Uterus (tissue), 2 donors: ENCODE results near the gene ZBTB5.

Experiments used
- POLR2A ChIP-seq, 2 donors: fragments of 450-650 bp; IDR thresholded peaks; one replicate each; pipeline ENCODE4 v1.6.1; 2016; ENCODE audit warnings: antibody characterized with exemption in 2 of 2, mild to moderate bottlenecking in 1 of 2, moderate library complexity in 1 of 2
- TF ChIP-seq, protein P1 (sequence below), 4 experiments: fragments of 200-600 bp in 2 of 4; fragments of 450-650 bp in 2 of 4; sonication (generic) in 2 of 4; IDR thresholded peaks; one replicate each; pipeline ENCODE4 v1.5.1; 2016 to 2019; ENCODE audit warnings: antibody characterized with exemption in 4 of 4, mild to moderate bottlenecking in 2 of 4, moderate library complexity in 1 of 4

DNA sequence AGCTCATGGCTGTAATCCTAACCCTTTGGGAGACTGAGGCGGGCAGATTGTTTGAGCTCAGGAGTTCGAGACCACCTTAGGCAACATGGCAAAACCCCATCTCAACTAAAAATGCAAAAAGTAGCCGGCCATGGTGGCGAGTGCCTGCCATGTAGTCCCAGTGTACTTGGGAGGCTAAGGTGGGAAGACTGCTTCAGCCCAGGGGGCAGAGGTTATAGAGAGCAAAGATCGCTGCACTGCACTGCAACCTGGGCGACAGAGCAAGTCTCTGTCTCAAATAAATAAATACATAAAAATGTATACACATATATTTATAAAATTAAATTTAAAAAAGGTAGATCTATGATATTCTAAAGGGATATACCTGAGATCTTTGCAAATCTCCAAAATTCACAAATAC is 19.4 kb downstream of the ZBTB5 start:
- TF ChIP-seq, protein P1, sequence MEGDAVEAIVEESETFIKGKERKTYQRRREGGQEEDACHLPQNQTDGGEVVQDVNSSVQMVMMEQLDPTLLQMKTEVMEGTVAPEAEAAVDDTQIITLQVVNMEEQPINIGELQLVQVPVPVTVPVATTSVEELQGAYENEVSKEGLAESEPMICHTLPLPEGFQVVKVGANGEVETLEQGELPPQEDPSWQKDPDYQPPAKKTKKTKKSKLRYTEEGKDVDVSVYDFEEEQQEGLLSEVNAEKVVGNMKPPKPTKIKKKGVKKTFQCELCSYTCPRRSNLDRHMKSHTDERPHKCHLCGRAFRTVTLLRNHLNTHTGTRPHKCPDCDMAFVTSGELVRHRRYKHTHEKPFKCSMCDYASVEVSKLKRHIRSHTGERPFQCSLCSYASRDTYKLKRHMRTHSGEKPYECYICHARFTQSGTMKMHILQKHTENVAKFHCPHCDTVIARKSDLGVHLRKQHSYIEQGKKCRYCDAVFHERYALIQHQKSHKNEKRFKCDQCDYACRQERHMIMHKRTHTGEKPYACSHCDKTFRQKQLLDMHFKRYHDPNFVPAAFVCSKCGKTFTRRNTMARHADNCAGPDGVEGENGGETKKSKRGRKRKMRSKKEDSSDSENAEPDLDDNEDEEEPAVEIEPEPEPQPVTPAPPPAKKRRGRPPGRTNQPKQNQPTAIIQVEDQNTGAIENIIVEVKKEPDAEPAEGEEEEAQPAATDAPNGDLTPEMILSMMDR (IDR thresholded peaks at IDR 0.05) = no peak
- TF ChIP-seq POLR2A (IDR thresholded peaks at IDR 0.05) = no peak
